Panc1 (cell line): Measurements from ENCODE around the gene GLIS1. TPM values are rescaled to one million over a fixed set of nuclear protein-coding genes. Genes with fewer than 3 reads are reported as not detected.

Experiments used
- ATAC-seq: fragments of 200-7000 bp; cut with Tn5 transposase; 2 replicates; pipeline ENCODE4 v1.9.1; 2020; ENCODE audit warnings: mild to moderate bottlenecking, moderate library complexity
- BruUV-seq: library from RNA; stranded (reverse); fragments of 400-500 nt; replicated peaks from 2 replicates; lab custom pipeline; 2021; lab: Mats Ljungman, UMichigan
- CTCF ChIA-PET: fragments of 300-600 bp; sonication (Branson Sonifier 250); formaldehyde crosslinking; loops from one replicate; lab custom pipeline; 2022; ENCODE audit warnings: antibody characterized with exemption; lab: Charles Lee
- POLR2A ChIA-PET: fragments of 300-600 bp; sonication (Branson Sonifier 250); formaldehyde crosslinking; loops from one replicate; lab custom pipeline; 2022; ENCODE audit warnings: antibody characterized with exemption; lab: Charles Lee
- DNase-seq: peaks from one replicate; pipeline ENCODE4 v3.0.0-alpha.2; 2010; ENCODE audit warnings: low read depth, low spot score
- H3K27ac ChIP-seq: 2 replicates; pipeline ENCODE4 v1.5.1; 2011; ENCODE audit warnings: mild to moderate bottlenecking, low read length, inconsistent platforms
- H3K27me3 ChIP-seq: fragments of 200-500 bp; sonication (Bioruptor generic); 2 replicates; pipeline ENCODE4 v1.6.0; 2014; ENCODE audit warnings: low read length, inconsistent platforms; ENCODE audit not compliant: control insufficient read depth, insufficient read depth
- H3K36me3 ChIP-seq: fragments of 200-500 bp; sonication (Bioruptor generic); 2 replicates; pipeline ENCODE4 v1.5.1; 2014; ENCODE audit warnings: inconsistent platforms, mild to moderate bottlenecking, low read length, moderate library complexity; ENCODE audit not compliant: control insufficient read depth, insufficient read depth
- H3K4me1 ChIP-seq: 2 replicates; pipeline ENCODE4 v1.5.1; 2011; ENCODE audit warnings: inconsistent platforms, mild to moderate bottlenecking, low read length, moderate library complexity; ENCODE audit not compliant: control insufficient read depth, insufficient read depth
- H3K4me3 ChIP-seq, 2 experiments: 2 replicates each; pipeline ENCODE4 v1.5.1; 2011 to 2012; ENCODE audit warnings: low read depth in 2 of 2, low read length in 2 of 2, mild to moderate bottlenecking in 2 of 2, inconsistent platforms in 1 of 2, moderate library complexity in 1 of 2
- H3K9me3 ChIP-seq: fragments of 200-500 bp; sonication (Bioruptor generic); 2 replicates; pipeline ENCODE4 v1.5.1; 2014; ENCODE audit warnings: low read depth, mild to moderate bottlenecking, inconsistent platforms, low read length, moderate library complexity; ENCODE audit not compliant: control insufficient read depth, insufficient read depth
- POLR2AphosphoS5 ChIP-seq: IDR thresholded peaks from 2 replicates; pipeline ENCODE4 v1.6.1; 2012; ENCODE audit warnings: mild to moderate bottlenecking, low read depth, low read length, moderate library complexity
- SIN3A ChIP-seq: IDR thresholded peaks from 2 replicates; pipeline ENCODE4 v1.6.1; 2012; ENCODE audit warnings: low read depth, mild to moderate bottlenecking, low read length, moderate library complexity, borderline replicate concordance; ENCODE audit not compliant: insufficient read depth
- TCF7L2 ChIP-seq: IDR thresholded peaks from 2 replicates; pipeline ENCODE4 v1.6.1; 2011; ENCODE audit warnings: mild to moderate bottlenecking, low read depth, low read length, inconsistent platforms
- in situ Hi-C: cut with HindIII; loops from 2 replicates; pipeline ENCODE4 v1.10.0; 2016; ENCODE audit warnings: low sequenced_read_pairs, low pct_unique_long_range_greater_than_20kb
- intact Hi-C: fragments of 100-400 bp; cut with micrococcal nuclease; formaldehyde crosslinking; loops from one replicate; pipeline ENCODE4 v1.10.0; 2022; ENCODE audit not compliant: unreplicated experiment
- total RNA-seq: library from RNA; stranded (reverse); gene quantifications from one replicate; pipeline ENCODE4 v1.2.1, GENCODE V29; 2021; ENCODE audit not compliant: unreplicated experiment
- TF ChIP-seq, protein P1 (sequence below), 2 experiments: IDR thresholded peaks; 2 replicates each; pipeline ENCODE4 v1.6.1; 2011 to 2012; ENCODE audit warnings: low read depth in 2 of 2, control low read depth in 1 of 2, low read length in 1 of 2, mild to moderate bottlenecking in 1 of 2, moderate library complexity in 1 of 2; ENCODE audit not compliant: insufficient read depth in 1 of 2
- TF ChIP-seq, protein P2 (sequence below): fragments of 450-650 bp; IDR thresholded peaks from 2 replicates; pipeline ENCODE4 v1.5.1; 2017; ENCODE audit warnings: mild to moderate bottlenecking

The GLIS1 gene
- total RNA-seq, 1 experiment from 2014 or later, result 0.28 TPM

DNA sequence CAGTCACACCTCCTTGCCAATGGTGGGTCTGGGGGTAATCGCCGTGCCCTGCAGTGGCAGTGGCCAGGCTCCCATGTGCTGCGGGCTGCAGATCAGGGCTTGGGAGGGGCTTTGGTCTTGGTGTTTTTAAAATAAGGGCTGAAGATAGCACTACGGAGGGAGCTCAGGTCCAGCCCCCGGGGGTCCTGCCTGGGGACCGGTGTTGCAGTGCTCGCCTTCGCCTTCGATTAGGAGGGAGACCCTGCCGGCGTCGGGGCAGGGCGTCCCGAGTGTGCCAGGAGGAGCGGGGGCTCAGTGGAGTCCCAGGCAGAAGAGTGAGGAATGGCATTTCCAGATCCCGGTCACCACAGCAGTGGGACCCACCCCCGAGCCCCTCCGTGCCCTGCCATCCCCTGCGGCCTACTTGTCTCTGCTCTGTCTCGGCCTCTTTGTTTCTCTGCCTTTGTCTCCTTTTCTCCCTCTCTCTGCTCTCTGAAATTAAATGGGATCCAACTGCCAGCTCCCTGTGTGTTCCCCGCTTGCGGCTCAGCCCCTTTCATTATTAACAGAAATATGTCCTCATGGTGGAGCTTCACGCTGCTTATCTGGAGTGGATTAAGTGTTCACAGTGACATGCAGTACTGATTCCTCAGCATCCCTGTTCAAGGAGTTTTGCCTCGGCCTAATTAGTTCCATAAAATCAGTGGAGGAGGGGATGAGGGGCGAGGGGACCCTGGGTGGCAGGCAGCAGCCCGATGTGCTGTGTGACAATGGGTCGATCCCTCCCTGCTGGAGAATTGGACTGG, 235.3 kb downstream of the GLIS1 start:
- no peak for ATAC-seq
- Histone ChIP-seq H3K27ac (no peak overlapping the region), H3K27me3 (no peaks in the 10 kb centered on the region), H3K36me3 (no peaks in the 10 kb centered on the region), H3K9me3 (no peaks in the 10 kb centered on the region), H3K4me3 (no peak overlapping the region), H3K4me1 (no peaks in the 10 kb centered on the region)
- CTCF ChIA-PET, result no interaction called here
- in situ Hi-C loops, result no loop called here
- no peak for DNase-seq
- TF ChIP-seq, protein P1, sequence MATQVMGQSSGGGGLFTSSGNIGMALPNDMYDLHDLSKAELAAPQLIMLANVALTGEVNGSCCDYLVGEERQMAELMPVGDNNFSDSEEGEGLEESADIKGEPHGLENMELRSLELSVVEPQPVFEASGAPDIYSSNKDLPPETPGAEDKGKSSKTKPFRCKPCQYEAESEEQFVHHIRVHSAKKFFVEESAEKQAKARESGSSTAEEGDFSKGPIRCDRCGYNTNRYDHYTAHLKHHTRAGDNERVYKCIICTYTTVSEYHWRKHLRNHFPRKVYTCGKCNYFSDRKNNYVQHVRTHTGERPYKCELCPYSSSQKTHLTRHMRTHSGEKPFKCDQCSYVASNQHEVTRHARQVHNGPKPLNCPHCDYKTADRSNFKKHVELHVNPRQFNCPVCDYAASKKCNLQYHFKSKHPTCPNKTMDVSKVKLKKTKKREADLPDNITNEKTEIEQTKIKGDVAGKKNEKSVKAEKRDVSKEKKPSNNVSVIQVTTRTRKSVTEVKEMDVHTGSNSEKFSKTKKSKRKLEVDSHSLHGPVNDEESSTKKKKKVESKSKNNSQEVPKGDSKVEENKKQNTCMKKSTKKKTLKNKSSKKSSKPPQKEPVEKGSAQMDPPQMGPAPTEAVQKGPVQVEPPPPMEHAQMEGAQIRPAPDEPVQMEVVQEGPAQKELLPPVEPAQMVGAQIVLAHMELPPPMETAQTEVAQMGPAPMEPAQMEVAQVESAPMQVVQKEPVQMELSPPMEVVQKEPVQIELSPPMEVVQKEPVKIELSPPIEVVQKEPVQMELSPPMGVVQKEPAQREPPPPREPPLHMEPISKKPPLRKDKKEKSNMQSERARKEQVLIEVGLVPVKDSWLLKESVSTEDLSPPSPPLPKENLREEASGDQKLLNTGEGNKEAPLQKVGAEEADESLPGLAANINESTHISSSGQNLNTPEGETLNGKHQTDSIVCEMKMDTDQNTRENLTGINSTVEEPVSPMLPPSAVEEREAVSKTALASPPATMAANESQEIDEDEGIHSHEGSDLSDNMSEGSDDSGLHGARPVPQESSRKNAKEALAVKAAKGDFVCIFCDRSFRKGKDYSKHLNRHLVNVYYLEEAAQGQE (IDR thresholded peaks at IDR 0.05; ENCODE audit: insufficient read depth in 1 of 2, low read depth in 2 of 2, low read length in 1 of 2), result no peak
- no peak for TF ChIP-seq POLR2AphosphoS5
- TF ChIP-seq, protein P2, sequence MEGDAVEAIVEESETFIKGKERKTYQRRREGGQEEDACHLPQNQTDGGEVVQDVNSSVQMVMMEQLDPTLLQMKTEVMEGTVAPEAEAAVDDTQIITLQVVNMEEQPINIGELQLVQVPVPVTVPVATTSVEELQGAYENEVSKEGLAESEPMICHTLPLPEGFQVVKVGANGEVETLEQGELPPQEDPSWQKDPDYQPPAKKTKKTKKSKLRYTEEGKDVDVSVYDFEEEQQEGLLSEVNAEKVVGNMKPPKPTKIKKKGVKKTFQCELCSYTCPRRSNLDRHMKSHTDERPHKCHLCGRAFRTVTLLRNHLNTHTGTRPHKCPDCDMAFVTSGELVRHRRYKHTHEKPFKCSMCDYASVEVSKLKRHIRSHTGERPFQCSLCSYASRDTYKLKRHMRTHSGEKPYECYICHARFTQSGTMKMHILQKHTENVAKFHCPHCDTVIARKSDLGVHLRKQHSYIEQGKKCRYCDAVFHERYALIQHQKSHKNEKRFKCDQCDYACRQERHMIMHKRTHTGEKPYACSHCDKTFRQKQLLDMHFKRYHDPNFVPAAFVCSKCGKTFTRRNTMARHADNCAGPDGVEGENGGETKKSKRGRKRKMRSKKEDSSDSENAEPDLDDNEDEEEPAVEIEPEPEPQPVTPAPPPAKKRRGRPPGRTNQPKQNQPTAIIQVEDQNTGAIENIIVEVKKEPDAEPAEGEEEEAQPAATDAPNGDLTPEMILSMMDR, result no peak
- TF ChIP-seq TCF7L2, result no peak
- POLR2A ChIA-PET, result no interaction called here
- intact Hi-C loops, result no loop called here
- BruUV-seq, result no TSS peak

DNA sequence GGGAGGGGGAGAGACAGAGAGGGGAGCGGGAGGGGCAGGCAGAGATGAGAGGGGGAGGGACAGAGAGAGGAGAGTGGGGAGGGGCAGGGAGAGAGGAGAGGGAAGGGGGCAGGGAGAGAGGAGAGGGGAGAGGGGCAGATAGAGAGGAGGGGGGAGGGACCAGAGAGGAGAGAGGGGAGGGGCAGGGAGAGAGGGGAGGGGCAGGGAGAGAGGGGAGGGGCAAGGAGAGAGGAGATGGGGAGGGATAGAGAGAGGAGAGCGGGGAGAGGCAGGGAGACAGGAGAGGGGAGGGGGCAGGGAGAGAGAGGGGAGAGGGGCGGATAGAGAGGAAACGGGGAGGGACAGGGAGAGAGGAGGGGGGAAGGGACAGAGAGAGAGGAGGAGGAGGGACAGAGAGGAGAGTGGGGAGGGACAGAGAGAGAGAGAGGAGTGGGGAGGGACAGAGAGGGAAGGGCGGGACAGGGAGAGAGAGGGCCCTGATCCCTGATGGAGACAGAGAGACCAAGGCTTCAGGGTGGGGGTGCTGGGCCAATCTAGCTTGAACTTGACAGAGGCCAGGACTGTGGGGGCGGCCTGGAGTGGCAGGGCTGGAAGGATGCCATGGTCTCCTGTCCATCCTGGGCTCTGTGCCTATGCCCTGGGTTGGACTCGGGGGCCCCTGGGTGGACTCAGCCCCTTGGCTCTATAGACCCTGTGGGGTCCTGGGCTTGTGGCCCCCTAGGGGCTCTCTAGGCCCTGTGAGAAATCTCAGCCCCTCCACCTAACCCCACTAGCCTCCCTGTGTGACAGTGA, 236.1 kb downstream of the GLIS1 start:
- ATAC-seq (peak; percentile 59), DNase-seq (no peak)
- H3K27ac ChIP-seq, result no peak overlapping the region
- POLR2A ChIA-PET, result no interaction called here
- no peaks in the 10 kb centered on the region for H3K36me3 ChIP-seq
- H3K4me1 ChIP-seq, result no peaks in the 10 kb centered on the region
- in situ Hi-C loops, result no loop called here
- no peak for TF ChIP-seq TCF7L2
- TF ChIP-seq, protein P2, result no peak
- no peak for TF ChIP-seq SIN3A
- TF ChIP-seq POLR2AphosphoS5, result no peak
- TF ChIP-seq, protein P1 (IDR thresholded peaks at IDR 0.05; ENCODE audit: insufficient read depth in 1 of 2, low read depth in 2 of 2, low read length in 1 of 2), result no peak
- intact Hi-C loops, result no loop called here
- H3K4me3 ChIP-seq, result no peak overlapping the region
- CTCF ChIA-PET, result no interaction called here
- H3K27me3 ChIP-seq, result no peaks in the 10 kb centered on the region
- H3K9me3 ChIP-seq, result no peaks in the 10 kb centered on the region
- no TSS peak for BruUV-seq
